ENCODE data around the gene RNF31. TPM values are rescaled to one million over a fixed set of nuclear protein-coding genes. Genes with fewer than 3 reads are reported as not detected.

The RNF31 gene
- total RNA-seq, 1 experiment from 2014 or later: 77.6 TPM

GRCh38 chr14:24165785-24166184 lies 18.5 kb downstream of the RNF31 start:
- H3K27ac Mint-ChIP-seq (ENCODE audit: unreplicated experiment): no peak overlapping the region
- ChIA-PET POLR2A (no interaction called here), CTCF (no interaction called here)
- H3K9me3 Mint-ChIP-seq (ENCODE audit: unreplicated experiment): no peaks in the 10 kb centered on the region
- peaks cover 3% of the 10 kb centered on the region for H3K36me3 ChIP-seq (ENCODE audit: control insufficient read depth, insufficient read depth, low read length)
- H3K4me1 Mint-ChIP-seq (ENCODE audit: low read depth, unreplicated experiment): peaks cover 5% of the 10 kb centered on the region
- intact Hi-C loops (cut with micrococcal nuclease; ENCODE audit: unreplicated experiment): no loop called here
- H3K27me3 ChIP-seq (replicated peaks; ENCODE audit: control insufficient read depth, insufficient read depth, low read length): no peaks in the 10 kb centered on the region
- BruUV-seq (replicated peaks): no TSS peak
- no peak for TF ChIP-seq CTCF (IDR thresholded peaks at IDR 0.05; ENCODE audit: insufficient read depth in 1 of 2, low read depth in 1 of 2, low read length in 1 of 2, severe bottlenecking in 1 of 2, unreplicated experiment in 1 of 2)
- no peak overlapping the region for H3K4me3 Mint-ChIP-seq (ENCODE audit: unreplicated experiment)
- no peaks in the 10 kb centered on the region for H3K9me3 ChIP-seq
- H3K4me1 ChIP-seq: peaks cover 10% of the 10 kb centered on the region
- no peak overlapping the region for H3K4me3 ChIP-seq (ENCODE audit: low read depth, low read length)
- no peak for DNase-seq
- H3K27me3 Mint-ChIP-seq (ENCODE audit: insufficient read depth, unreplicated experiment): no peaks in the 10 kb centered on the region
- H3K36me3 Mint-ChIP-seq (ENCODE audit: insufficient read depth, unreplicated experiment): peaks cover 23% of the 10 kb centered on the region

GRCh38 chr14:24167469-24168114 lies 20.3 kb downstream of the RNF31 start:
- CTCF ChIA-PET: no interaction called here
- H3K36me3 ChIP-seq (ENCODE audit: control insufficient read depth, insufficient read depth, low read length): peaks cover 3% of the 10 kb centered on the region
- H3K4me1 ChIP-seq: no peaks in the 10 kb centered on the region
- TF ChIP-seq CTCF (IDR thresholded peaks at IDR 0.05; ENCODE audit: insufficient read depth in 1 of 2, low read depth in 1 of 2, low read length in 1 of 2, severe bottlenecking in 1 of 2, unreplicated experiment in 1 of 2): no peak
- BruUV-seq (replicated peaks): no TSS peak
- Mint-ChIP-seq H3K9me3 (ENCODE audit: unreplicated experiment) (no peaks in the 10 kb centered on the region), H3K27ac (ENCODE audit: unreplicated experiment) (no peak overlapping the region), H3K4me1 (ENCODE audit: low read depth, unreplicated experiment) (no peaks in the 10 kb centered on the region), H3K36me3 (ENCODE audit: insufficient read depth, unreplicated experiment) (peaks cover 15% of the 10 kb centered on the region), H3K27me3 (ENCODE audit: insufficient read depth, unreplicated experiment) (no peaks in the 10 kb centered on the region), H3K4me3 (ENCODE audit: unreplicated experiment) (no peak overlapping the region)
- intact Hi-C loops (cut with micrococcal nuclease; ENCODE audit: unreplicated experiment): no loop called here
- H3K27me3 ChIP-seq (replicated peaks; ENCODE audit: control insufficient read depth, insufficient read depth, low read length): no peaks in the 10 kb centered on the region
- H3K4me3 ChIP-seq (ENCODE audit: low read depth, low read length): no peak overlapping the region
- DNase-seq: no peak
- POLR2A ChIA-PET: no interaction called here
- H3K9me3 ChIP-seq: no peaks in the 10 kb centered on the region

- peaks cover 2% of the 10 kb centered on the region for H3K36me3 ChIP-seq (ENCODE audit: control insufficient read depth, insufficient read depth, low read length)
- intact Hi-C loops (cut with micrococcal nuclease; ENCODE audit: unreplicated experiment): no loop called here
- H3K36me3 Mint-ChIP-seq (ENCODE audit: insufficient read depth, unreplicated experiment): peaks cover 11% of the 10 kb centered on the region
- no TSS peak for BruUV-seq (replicated peaks)
- H3K27me3 Mint-ChIP-seq (ENCODE audit: insufficient read depth, unreplicated experiment): no peaks in the 10 kb centered on the region
- H3K27ac Mint-ChIP-seq (ENCODE audit: unreplicated experiment): no peak within 1 kb of the TSS
- POLR2A ChIA-PET: interaction anchor here (0.7 kb wide), 1 partner anchor 81 kb away, joined by 7 read pairs; no protein-coding TSS in a partner anchor
- no peaks in the 10 kb centered on the region for H3K4me1 Mint-ChIP-seq (ENCODE audit: low read depth, unreplicated experiment)
- CTCF ChIA-PET: no interaction called here
- H3K9me3 ChIP-seq: no peaks in the 10 kb centered on the region
- no peak for TF ChIP-seq CTCF (IDR thresholded peaks at IDR 0.05; ENCODE audit: insufficient read depth in 1 of 2, low read depth in 1 of 2, low read length in 1 of 2, severe bottlenecking in 1 of 2, unreplicated experiment in 1 of 2)
- H3K9me3 Mint-ChIP-seq (ENCODE audit: unreplicated experiment): no peaks in the 10 kb centered on the region
- DNase-seq: no peak
- no peak within 1 kb of the TSS for H3K4me3 Mint-ChIP-seq (ENCODE audit: unreplicated experiment)
- H3K4me3 ChIP-seq (ENCODE audit: low read depth, low read length): no peak within 1 kb of the TSS
- no peaks in the 10 kb centered on the region for H3K27me3 ChIP-seq (replicated peaks; ENCODE audit: control insufficient read depth, insufficient read depth, low read length)
- no peaks in the 10 kb centered on the region for H3K4me1 ChIP-seq
Observed at GRCh38 chr14:24171422-24172260, 24.3 kb downstream of the RNF31 start, which contains the start of gene REC8. Gene REC8 (plus strand): TSS chr14:24172080. CDS start chr14:24172553, 473 bp downstream.

Data from Caco-2 (cell line).